Renal cortex interstitium (tissue), 15 donors: ENCODE results near the gene RNASET2. TPM values are rescaled to one million over a fixed set of nuclear protein-coding genes. Genes with fewer than 3 reads are reported as not detected.

ENCODE experiments used
- DNase-seq, 11 donors: peaks; one replicate each; pipeline ENCODE4 v3.0.0-alpha.2; 2013; ENCODE audit warnings: low read depth in 9 of 11, low spot score in 4 of 11; ENCODE audit errors: extremely low read depth in 1 of 11
- long read RNA-seq, 16 experiments: transcript quantifications; one replicate each; lab custom pipeline, GENCODE V29; 2026
- polyA plus RNA-seq, 3 donors: library from polyadenylated mRNA; unstranded; fragments of 120-200 nt; gene quantifications; one replicate each; pipeline ENCODE4 v1.2.1, GENCODE V29; 2013; ENCODE audit not compliant: insufficient read length in 3 of 3

Gene RNASET2, protein sequence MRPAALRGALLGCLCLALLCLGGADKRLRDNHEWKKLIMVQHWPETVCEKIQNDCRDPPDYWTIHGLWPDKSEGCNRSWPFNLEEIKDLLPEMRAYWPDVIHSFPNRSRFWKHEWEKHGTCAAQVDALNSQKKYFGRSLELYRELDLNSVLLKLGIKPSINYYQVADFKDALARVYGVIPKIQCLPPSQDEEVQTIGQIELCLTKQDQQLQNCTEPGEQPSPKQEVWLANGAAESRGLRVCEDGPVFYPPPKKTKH
- polyA plus RNA-seq, result 10 to 100 TPM; 56.5 to 68.8 (median 62.6) TPM
- long read RNA-seq, donor 1, transcript RNASET2-210 (9 exons, 1,375 nt), result major isoform, 27 of 37 reads
- long read RNA-seq, donor 1, partial matches to known transcripts, result 9 of 37 reads
- long read RNA-seq, donor 1, other reads (novel, unspliced or antisense), result 0 of 37 reads
- long read RNA-seq, donor 2, transcript RNASET2-210 (9 exons, 1,375 nt), result major isoform, 30 of 39 reads
- long read RNA-seq, donor 2, partial matches to known transcripts, result 6 of 39 reads
- long read RNA-seq, donor 2, other reads (novel, unspliced or antisense), result 0 of 39 reads
- long read RNA-seq, donor 3, transcript RNASET2-210 (9 exons, 1,375 nt), result major isoform, 38 of 50 reads
- long read RNA-seq, donor 3, partial matches to known transcripts, result 9 of 50 reads
- long read RNA-seq, donor 3, other reads (novel, unspliced or antisense), result 0 of 50 reads
- long read RNA-seq, donor 4, transcript RNASET2-210 (9 exons, 1,375 nt), result major isoform, 31 of 46 reads
- long read RNA-seq, donor 4, partial matches to known transcripts, result 12 of 46 reads
- long read RNA-seq, donor 4, other reads (novel, unspliced or antisense), result 0 of 46 reads
- long read RNA-seq, donor 5, result 0 reads
- long read RNA-seq, donor 6, transcript RNASET2-210 (9 exons, 1,375 nt), result major isoform, 17 of 34 reads
- long read RNA-seq, donor 6, partial matches to known transcripts, result 10 of 34 reads
- long read RNA-seq, donor 6, other reads (novel, unspliced or antisense), result 0 of 34 reads
- long read RNA-seq, donor 7, transcript RNASET2-210 (9 exons, 1,375 nt), result major isoform, 34 of 48 reads
- long read RNA-seq, donor 7, partial matches to known transcripts, result 10 of 48 reads
- long read RNA-seq, donor 7, other reads (novel, unspliced or antisense), result 0 of 48 reads
- long read RNA-seq, donor 8, result 0 reads
- long read RNA-seq, donor 9, transcript RNASET2-210 (9 exons, 1,375 nt), result major isoform, 23 of 33 reads
- long read RNA-seq, donor 9, partial matches to known transcripts, result 0 of 33 reads
- long read RNA-seq, donor 9, other reads (novel, unspliced or antisense), result 5 of 33 reads
- long read RNA-seq, donor 10, transcript RNASET2-210 (9 exons, 1,375 nt), result major isoform, 36 of 51 reads
- long read RNA-seq, donor 10, partial matches to known transcripts, result 10 of 51 reads
- long read RNA-seq, donor 10, other reads (novel, unspliced or antisense), result 0 of 51 reads
- long read RNA-seq, donor 11, transcript RNASET2-210 (9 exons, 1,375 nt), result major isoform, 24 of 25 reads
- long read RNA-seq, donor 11, partial matches to known transcripts, result 0 of 25 reads
- long read RNA-seq, donor 11, other reads (novel, unspliced or antisense), result 0 of 25 reads
- long read RNA-seq, donor 12, transcript RNASET2-210 (9 exons, 1,375 nt), result major isoform, 8 of 9 reads
- long read RNA-seq, donor 12, partial matches to known transcripts, result 0 of 9 reads
- long read RNA-seq, donor 12, other reads (novel, unspliced or antisense), result 0 of 9 reads
- long read RNA-seq, donor 13, result 0 reads
- long read RNA-seq, donor 14, transcript RNASET2-210 (9 exons, 1,375 nt), result major isoform, 29 of 37 reads
- long read RNA-seq, donor 14, partial matches to known transcripts, result 5 of 37 reads
- long read RNA-seq, donor 14, other reads (novel, unspliced or antisense), result 0 of 37 reads
- long read RNA-seq, donor 15, transcript RNASET2-210 (9 exons, 1,375 nt), result major isoform, 20 of 34 reads
- long read RNA-seq, donor 15, partial matches to known transcripts, result 11 of 34 reads
- long read RNA-seq, donor 15, other reads (novel, unspliced or antisense), result 0 of 34 reads
- long read RNA-seq, donor 16, transcript RNASET2-212 (2 exons, 2,280 nt), result minor isoform, 7 of 124 reads
- long read RNA-seq, donor 16, transcript RNASET2-210 (9 exons, 1,375 nt), result major isoform, 81 of 124 reads
- long read RNA-seq, donor 16, transcript RNASET2-201 (9 exons, 1,220 nt), result minor isoform, 5 of 124 reads
- long read RNA-seq, donor 16, partial matches to known transcripts, result 24 of 124 reads
- long read RNA-seq, donor 16, other reads (novel, unspliced or antisense), result 5 of 124 reads

- DNase-seq, result peak; percentile 69 to 91 (median 86)
Observed at GRCh38 chr6:166956444-166957086, at the start of gene RNASET2. Gene RNASET2, minus strand, starts transcription at chr6:166956550. Its CDS starts 368 bp downstream, at chr6:166956182.

GRCh38 chr6:167005350-167006159 is 49.2 kb upstream of the RNASET2 start:
- no peak for DNase-seq

- DNase-seq, result no peak
Observed at GRCh38 chr6:167000759-167001158, 44.4 kb upstream of the RNASET2 start.

- peak in 1 of 11 donors; percentile 27 for DNase-seq
Observed at GRCh38 chr6:166999884-167000253, 43.5 kb upstream of the RNASET2 start.

DNA sequence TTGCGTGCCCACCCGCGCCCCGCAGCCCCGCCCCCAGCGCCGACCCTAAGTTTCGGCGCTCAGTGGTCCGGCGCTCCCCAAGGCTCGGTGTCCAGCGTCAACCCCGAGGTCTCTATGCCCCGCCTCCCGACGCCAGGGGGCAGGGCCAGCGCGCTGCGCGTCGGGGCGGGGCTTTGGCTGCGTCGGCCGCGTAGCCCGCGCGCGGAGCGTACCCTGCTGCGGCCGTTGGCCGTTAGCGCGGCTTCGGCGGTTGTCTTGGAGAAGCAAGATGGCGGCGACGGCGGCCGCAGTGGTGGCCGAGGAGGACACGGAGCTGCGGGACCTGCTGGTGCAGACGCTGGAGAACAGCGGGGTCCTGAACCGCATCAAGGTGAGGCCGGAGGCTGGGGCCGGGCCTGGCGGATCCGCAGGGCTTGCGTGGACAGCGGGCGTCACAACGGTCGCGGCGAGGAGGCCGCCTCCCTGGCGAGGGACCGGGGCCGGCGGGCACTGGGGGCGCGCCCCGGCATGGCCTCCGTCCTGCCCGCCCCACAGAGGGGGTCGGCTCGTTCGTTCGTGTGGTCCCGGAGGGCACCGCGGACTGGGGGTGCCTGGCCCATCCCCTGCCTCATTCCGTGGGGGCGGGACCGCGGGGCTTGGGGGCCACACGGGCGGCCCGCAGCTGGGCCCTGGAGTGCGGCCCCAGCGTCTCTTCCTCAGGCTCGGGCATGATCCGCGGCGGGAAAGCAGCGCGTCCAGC is 43.0 kb upstream of the RNASET2 start, which contains the start of gene CEP43:
CEP43 (plus strand) TSS at position 253 of the 739 bp plus-strand sequence; CDS start at position 269, 16 bp downstream.
- peak; percentile 87 to 98 (median 95) for DNase-seq

DNA sequence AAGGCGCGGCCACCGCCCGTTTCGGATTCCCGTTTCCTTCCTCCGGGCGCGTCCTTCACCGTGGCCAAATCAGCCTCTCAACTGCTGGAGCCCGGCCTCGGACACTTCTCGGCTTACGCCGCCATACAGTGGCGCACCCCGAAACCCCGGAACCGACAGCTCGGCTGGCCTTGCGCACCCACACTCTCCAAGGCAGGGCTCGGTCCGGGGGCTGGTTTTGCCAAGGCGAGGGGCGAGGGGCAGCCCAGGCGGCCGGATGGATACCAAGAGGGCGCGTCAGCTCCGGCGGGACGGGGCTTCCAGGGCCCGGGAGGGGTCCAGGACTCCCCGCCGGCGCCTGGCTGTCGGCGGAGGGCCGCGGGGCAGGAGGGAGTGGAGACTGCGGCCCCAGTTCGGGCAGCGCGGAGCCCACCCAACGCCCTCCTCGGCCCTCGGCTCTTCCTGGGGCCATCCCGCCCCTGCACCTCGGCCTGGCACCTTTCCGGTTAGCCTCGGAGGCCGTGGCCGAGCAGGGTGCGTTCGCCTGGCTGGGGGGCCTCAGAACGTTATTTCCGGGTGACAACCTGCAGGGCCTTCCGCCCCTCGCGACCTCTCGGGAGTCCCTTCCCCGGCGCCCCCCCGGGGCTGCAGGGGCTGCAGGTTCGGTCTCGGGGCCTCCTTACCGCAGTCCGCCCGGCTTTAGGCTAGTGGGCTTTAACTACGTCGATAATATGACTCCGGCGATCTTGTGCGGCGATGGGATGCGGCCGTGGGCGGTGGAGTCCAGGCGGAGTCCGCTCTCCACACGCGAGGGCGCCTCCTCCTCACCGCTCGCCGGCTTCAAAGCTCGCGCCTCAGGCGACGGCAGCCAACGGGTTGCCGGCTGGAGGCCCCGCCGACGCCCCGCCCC is 42.1 kb upstream of the RNASET2 start:
- peak in 2 of 11 donors; percentile 7 to 8 for DNase-seq

GRCh38 chr6:166997768-166998255 is 41.5 kb upstream of the RNASET2 start:
- peak in 8 of 11 donors; percentile 32 to 73 (median 50) for DNase-seq

GRCh38 chr6:166997348-166997747 is 41.0 kb upstream of the RNASET2 start:
- no peak for DNase-seq

DNA sequence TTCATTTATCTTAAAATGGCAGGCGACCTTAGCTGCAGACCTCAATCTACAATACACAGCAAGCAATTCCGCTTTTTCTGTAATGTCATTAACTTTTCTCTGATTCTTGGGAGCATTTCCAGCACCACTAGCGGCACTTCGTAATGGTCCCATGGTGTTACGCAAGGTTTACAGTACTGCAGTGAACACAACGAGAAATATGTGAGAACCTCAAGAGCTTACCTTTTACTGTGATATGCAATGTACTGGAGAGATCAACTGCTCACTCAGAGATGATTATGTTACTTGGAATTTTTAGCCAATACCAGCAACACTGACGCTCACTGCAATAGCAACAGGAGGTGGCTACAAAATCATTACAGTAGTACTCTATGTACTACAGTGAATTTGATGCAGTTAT is 40.1 kb upstream of the RNASET2 start:
- no peak for DNase-seq

GRCh38 chr6:166989427-166990032 is 33.2 kb upstream of the RNASET2 start:
- DNase-seq, result peak in 2 of 11 donors; percentile 8 to 9

DNA sequence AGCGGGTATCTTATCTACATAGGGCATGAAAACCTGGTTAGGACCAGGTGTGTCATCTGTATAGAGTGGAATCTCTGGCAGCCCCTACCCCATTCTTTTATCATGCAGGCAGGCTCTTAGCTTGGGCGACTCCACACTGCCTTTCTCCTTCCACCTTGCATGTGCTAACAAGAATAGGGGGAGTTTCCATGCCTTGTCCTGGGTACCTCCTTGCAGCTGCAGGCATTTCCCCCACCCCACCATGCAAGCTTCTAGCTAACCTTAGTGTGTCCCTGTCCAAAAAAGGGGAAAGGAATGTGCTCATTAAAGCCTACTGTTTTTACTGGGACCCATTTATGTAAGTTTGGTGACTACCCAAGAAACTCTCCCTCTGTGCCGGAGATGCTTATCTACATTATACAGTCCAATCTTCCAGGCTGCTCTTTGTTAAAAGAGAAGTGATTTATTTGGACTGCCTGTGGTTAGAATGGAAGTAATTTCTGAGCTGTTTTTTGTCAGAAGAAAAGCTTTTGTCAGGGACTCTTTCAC is 32.4 kb upstream of the RNASET2 start:
- DNase-seq, result no peak

GRCh38 chr6:166987930-166988329 is 31.6 kb upstream of the RNASET2 start:
- no peak for DNase-seq

DNA sequence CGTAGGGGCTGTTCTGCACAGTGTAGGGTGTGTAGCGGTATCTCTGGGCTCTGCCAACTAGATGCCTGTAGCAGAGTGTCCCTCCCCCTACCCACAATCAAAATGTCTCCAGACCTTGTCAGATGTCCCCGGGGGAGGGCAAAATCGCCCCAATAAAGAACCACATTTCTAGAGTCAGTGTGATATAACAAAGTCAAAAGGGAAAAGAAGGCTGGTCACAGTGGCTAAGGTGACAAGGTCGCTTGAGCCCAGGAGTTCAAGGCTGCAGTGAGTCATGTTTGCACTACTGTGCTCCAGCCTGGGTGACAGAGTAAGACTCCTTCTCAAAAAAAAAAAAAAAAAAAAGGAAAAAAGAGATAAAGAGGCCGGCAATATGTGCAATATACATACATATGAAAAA is 31.1 kb upstream of the RNASET2 start:
- no peak for DNase-seq
